ENCODE data around the gene MBNL2. TPM values are rescaled to one million over a fixed set of nuclear protein-coding genes. Genes with fewer than 3 reads are reported as not detected.

The MBNL2 gene
- total RNA-seq, 1 experiment from 2014 or later, result 0.17 TPM

DNA sequence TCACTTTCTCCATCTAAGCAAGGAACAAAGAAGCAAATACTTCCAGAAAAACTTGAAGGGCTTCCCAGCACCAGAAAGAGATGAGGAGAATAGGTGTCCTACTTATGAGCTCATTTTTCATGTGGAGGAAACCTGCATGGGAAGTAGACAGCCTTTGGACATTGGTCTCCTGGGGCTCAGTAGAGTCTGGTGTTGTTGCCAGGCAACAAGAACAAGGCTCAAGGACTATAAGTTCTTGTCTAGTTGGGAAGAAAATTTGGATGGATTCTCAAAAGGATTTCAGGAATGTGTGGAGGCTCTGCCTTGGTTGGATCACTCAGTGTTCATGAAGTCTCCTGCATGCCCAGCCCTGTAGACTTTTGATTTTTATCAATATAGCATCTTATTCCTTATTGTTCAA is 84.5 kb downstream of the MBNL2 start:
- Histone ChIP-seq H4K5ac (ENCODE audit: insufficient read length, low read depth, low read length) (no peak overlapping the region), H3K9ac (ENCODE audit: extremely low read depth, insufficient read length, low read length) (no peak overlapping the region), H3K4ac (ENCODE audit: low read depth, low read length) (no peak overlapping the region), H3T11ph (ENCODE audit: low read length) (no peak overlapping the region), H3K27me3 (ENCODE audit: insufficient read depth, low read length) (no peaks in the 10 kb centered on the region), H4K20me1 (ENCODE audit: control insufficient read depth, insufficient read depth, insufficient read length) (no peaks in the 10 kb centered on the region), H3K23me2 (ENCODE audit: insufficient read length, low read depth, low read length, poor library complexity, severe bottlenecking) (no peaks in the 10 kb centered on the region), H2BK5ac (ENCODE audit: insufficient read length, low read length) (no peak overlapping the region), H3K14ac (ENCODE audit: insufficient read depth, low read length) (no peak overlapping the region), H3K79me2 (ENCODE audit: insufficient read depth, low read length) (no peaks in the 10 kb centered on the region), H3K9me3 (ENCODE audit: control insufficient read depth, low read depth, low read length) (no peaks in the 10 kb centered on the region), H2BK12ac (ENCODE audit: insufficient read length, low read depth, low read length) (no peak overlapping the region), H2BK20ac (ENCODE audit: low read depth, low read length, poor library complexity, severe bottlenecking) (no peak overlapping the region), H3K23ac (ENCODE audit: insufficient read length, low read depth, low read length) (no peak overlapping the region), H4K8ac (replicated peaks; ENCODE audit: insufficient read length, low read depth, low read length) (no peak overlapping the region), H2AFZ (ENCODE audit: low read length) (no peak overlapping the region), H3K4me2 (ENCODE audit: insufficient read depth, insufficient read length, low read length) (no peak overlapping the region), H2AK5ac (ENCODE audit: insufficient read length, low read length) (no peak overlapping the region), H3K79me1 (ENCODE audit: insufficient read depth, low read depth, low read length, poor library complexity, severe bottlenecking) (no peaks in the 10 kb centered on the region), H4K91ac (ENCODE audit: insufficient read length, low read depth, low read length) (no peak overlapping the region), H3K56ac (ENCODE audit: insufficient read length, low read depth, low read length) (no peak overlapping the region), H3K18ac (ENCODE audit: insufficient read length, low read depth, low read length) (no peak overlapping the region), H2BK15ac (ENCODE audit: low read depth, low read length) (no peak overlapping the region), H2BK120ac (ENCODE audit: low read depth, low read length, poor library complexity, severe bottlenecking) (no peak overlapping the region), H3K4me1 (ENCODE audit: insufficient read depth, low read length) (no peaks in the 10 kb centered on the region), H3K27ac (ENCODE audit: insufficient read length, low read depth, low read length) (no peak overlapping the region)
- no peaks in the 10 kb centered on the region for H3K36me3 Mint-ChIP-seq (ENCODE audit: insufficient read depth in 1 of 3, low read depth in 3 of 3)
- no peaks in the 10 kb centered on the region; the same call in 1 of the 2 replicates for H3K27me3 Mint-ChIP-seq (ENCODE audit: low read depth)
- H3K27ac Mint-ChIP-seq, result no peak overlapping the region
- DNase-seq, result no peak
- H3K4me1 Mint-ChIP-seq, result peaks cover 8 to 10% of the 10 kb centered on the region in 2 experiments
- TF ChIP-seq, protein P1, sequence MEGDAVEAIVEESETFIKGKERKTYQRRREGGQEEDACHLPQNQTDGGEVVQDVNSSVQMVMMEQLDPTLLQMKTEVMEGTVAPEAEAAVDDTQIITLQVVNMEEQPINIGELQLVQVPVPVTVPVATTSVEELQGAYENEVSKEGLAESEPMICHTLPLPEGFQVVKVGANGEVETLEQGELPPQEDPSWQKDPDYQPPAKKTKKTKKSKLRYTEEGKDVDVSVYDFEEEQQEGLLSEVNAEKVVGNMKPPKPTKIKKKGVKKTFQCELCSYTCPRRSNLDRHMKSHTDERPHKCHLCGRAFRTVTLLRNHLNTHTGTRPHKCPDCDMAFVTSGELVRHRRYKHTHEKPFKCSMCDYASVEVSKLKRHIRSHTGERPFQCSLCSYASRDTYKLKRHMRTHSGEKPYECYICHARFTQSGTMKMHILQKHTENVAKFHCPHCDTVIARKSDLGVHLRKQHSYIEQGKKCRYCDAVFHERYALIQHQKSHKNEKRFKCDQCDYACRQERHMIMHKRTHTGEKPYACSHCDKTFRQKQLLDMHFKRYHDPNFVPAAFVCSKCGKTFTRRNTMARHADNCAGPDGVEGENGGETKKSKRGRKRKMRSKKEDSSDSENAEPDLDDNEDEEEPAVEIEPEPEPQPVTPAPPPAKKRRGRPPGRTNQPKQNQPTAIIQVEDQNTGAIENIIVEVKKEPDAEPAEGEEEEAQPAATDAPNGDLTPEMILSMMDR (conservative IDR thresholded peaks at IDR 0.05), result no peak
- H3K4me3 Mint-ChIP-seq, result no peak overlapping the region
- H3K9me3 Mint-ChIP-seq, result no peaks in the 10 kb centered on the region

All from H9 (cell line).